HepG2 (cell line): ENCODE measurements around the gene SALL4. TPM values are rescaled to one million over a fixed set of nuclear protein-coding genes. Genes with fewer than 3 reads are reported as not detected.
A peak's percentile ranks its signal among the peaks of the same experiment; 100 is the strongest.

Experiments
- AHR ChIP-seq: IDR thresholded peaks from 2 replicates; pipeline ENCODE4 v1.6.1; 2018; ENCODE audit warnings: missing genetic modification reagents, missing compliant biosample characterization
- BHLHE40 ChIP-seq: IDR thresholded peaks from 2 replicates; pipeline ENCODE4 v1.6.1; 2011; ENCODE audit warnings: low read length, improper control_type of control experiment
- CBX5 ChIP-seq: sonication (generic); formaldehyde crosslinking; IDR thresholded peaks from 2 replicates; pipeline ENCODE4 v1.4.0; 2020; ENCODE audit warnings: missing genetic modification reagents, borderline replicate concordance
- E2F1 ChIP-seq: sonication (generic); formaldehyde crosslinking; IDR thresholded peaks from 2 replicates; pipeline ENCODE4 v1.5.0; 2020; ENCODE audit warnings: missing genetic modification reagents
- FOXA1 ChIP-seq, 2 experiments: fragments of 450-650 bp in 1 of 2; sonication (generic) in 1 of 2; formaldehyde crosslinking in 1 of 2; IDR thresholded peaks; 2 replicates each; pipeline versions ENCODE4 v1.4.0 to v1.6.1; 2016 to 2020; ENCODE audit warnings: missing genetic modification reagents in 1 of 2
- HMGXB4 ChIP-seq, 2 experiments: sonication (generic) in 1 of 2; formaldehyde crosslinking in 1 of 2; IDR thresholded peaks; 2 replicates each; pipeline versions ENCODE4 v1.4.0 to v1.6.1; 2018 to 2020; ENCODE audit warnings: missing genetic modification reagents in 2 of 2, borderline replicate concordance in 1 of 2, low read depth in 1 of 2, mild to moderate bottlenecking in 1 of 2, missing biosample characterization in 1 of 2
- MYC ChIP-seq: sonication (generic); formaldehyde crosslinking; IDR thresholded peaks from 2 replicates; pipeline ENCODE4 v1.9.0; 2021; ENCODE audit warnings: missing genetic modification reagents, borderline replicate concordance
- NCOA5 ChIP-seq: sonication (generic); formaldehyde crosslinking; IDR thresholded peaks from 2 replicates; pipeline ENCODE4 v1.4.0; 2020; ENCODE audit warnings: missing genetic modification reagents
- POGK ChIP-seq: sonication (generic); formaldehyde crosslinking; conservative IDR thresholded peaks from 2 replicates; pipeline ENCODE4 v1.8.0; 2022; ENCODE audit warnings: mild to moderate bottlenecking, moderate library complexity, missing genetic modification reagents
- RBAK ChIP-seq: sonication (generic); formaldehyde crosslinking; IDR thresholded peaks from 2 replicates; pipeline ENCODE4 v1.5.1; 2020; ENCODE audit warnings: mild to moderate bottlenecking, missing genetic modification reagents
- SOX13 ChIP-seq, 3 experiments: fragments of 450-650 bp in 1 of 3; sonication (generic) in 1 of 3; formaldehyde crosslinking in 1 of 3; IDR thresholded peaks in 2 of 3; conservative IDR thresholded peaks in 1 of 3; 2 replicates each; pipeline versions ENCODE4 v1.5.0 to v1.6.1; 2016 to 2020; ENCODE audit warnings: antibody characterized with exemption in 1 of 3, mild to moderate bottlenecking in 1 of 3, missing compliant biosample characterization in 1 of 3, missing genetic modification reagents in 1 of 3, moderate library complexity in 1 of 3
- SOX6 ChIP-seq, 2 experiments: fragments of 450-650 bp in 1 of 2; sonication (generic) in 1 of 2; formaldehyde crosslinking in 1 of 2; IDR thresholded peaks; 2 replicates each; pipeline versions ENCODE4 v1.4.0 to v1.6.1; 2017 to 2020; ENCODE audit warnings: antibody characterized with exemption in 1 of 2, mild to moderate bottlenecking in 1 of 2, missing genetic modification reagents in 1 of 2
- TOPORS ChIP-seq: sonication (generic); formaldehyde crosslinking; IDR thresholded peaks from 2 replicates; pipeline ENCODE4 v1.8.0; 2023; ENCODE audit warnings: mild to moderate bottlenecking, missing genetic modification reagents
- YEATS4 ChIP-seq: sonication (generic); formaldehyde crosslinking; IDR thresholded peaks from 2 replicates; pipeline ENCODE4 v1.4.0; 2020; ENCODE audit warnings: missing genetic modification reagents, borderline replicate concordance
- ZNF234 ChIP-seq: sonication (generic); formaldehyde crosslinking; conservative IDR thresholded peaks from 2 replicates; pipeline ENCODE4 v1.5.1; 2020; ENCODE audit warnings: mild to moderate bottlenecking, missing genetic modification reagents
- ZNF556 ChIP-seq: sonication (generic); formaldehyde crosslinking; IDR thresholded peaks from 2 replicates; pipeline ENCODE4 v1.4.0; 2020; ENCODE audit warnings: mild to moderate bottlenecking, missing genetic modification reagents, borderline replicate concordance
- ZNF574 ChIP-seq: sonication (generic); formaldehyde crosslinking; IDR thresholded peaks from 2 replicates; pipeline ENCODE4 v1.4.0; 2020; ENCODE audit warnings: missing genetic modification reagents
- ZNF670 ChIP-seq: sonication (generic); formaldehyde crosslinking; IDR thresholded peaks from 2 replicates; pipeline ENCODE4 v1.8.0; 2022; ENCODE audit warnings: mild to moderate bottlenecking, missing genetic modification reagents, borderline replicate concordance
- ZNF713 ChIP-seq: sonication (generic); formaldehyde crosslinking; IDR thresholded peaks from 2 replicates; pipeline ENCODE4 v1.4.0; 2020; ENCODE audit warnings: mild to moderate bottlenecking, missing genetic modification reagents
- polyA plus RNA-seq, 8 experiments: library from polyadenylated mRNA; depleted of rRNA in 3 of 8; stranded (reverse) in 7 of 8; unstranded in 1 of 8; fragments of >200 nt; fragmentation: Illumina TruSeq in 4 of 8; extraction: Trizol in 4 of 8; gene quantifications; 2 replicates each; pipeline versions ENCODE4 v1.2.1 to v1.2.3, GENCODE V29; 2011 to 2016; ENCODE audit warnings: low read depth in 4 of 8, missing spikeins in 1 of 8, mixed read lengths in 1 of 8; ENCODE audit not compliant: insufficient read depth in 1 of 8
- total RNA-seq, 5 experiments: library from RNA; depleted of rRNA; stranded (reverse); fragments of >200 nt; fragmentation: Illumina TruSeq; extraction: Trizol; gene quantifications; 2 replicates each; pipeline ENCODE4 v1.2.3, GENCODE V29; 2016; ENCODE audit warnings: low read depth in 1 of 5

The SALL4 gene
- total and polyA plus RNA-seq, 2 of the 13 experiments (the other 11 are each of a cell fraction or from before 2014, with no cell fraction given), result 0.33 to 1.8 TPM

GRCh38 chr20:51767867-51768758, 34.2 kb downstream of the SALL4 start, which contains the start of gene ATP9A (continued):
- TF ChIP-seq ZNF234 (0 out of 2 replicates have a peak, but pooled peaks have one; percentile 32), ZNF713 (CRISPR knock-in tag) (no peak), SOX13 (IDR thresholded peaks at IDR 0.05) (no peak), SOX13 (CRISPR knock-in tag; conservative IDR thresholded peaks at IDR 0.05 in 1 of 2, IDR thresholded peaks at IDR 0.05 in 1 of 2) (0 out of 4 replicates have a peak, but pooled peaks of 1 of the 2 experiments have one; percentile 2), FOXA1 (IDR thresholded peaks at IDR 0.05) (no peak), FOXA1 (CRISPR knock-in tag; IDR thresholded peaks at IDR 0.05) (peak; percentile 23; the same call in 1 of the 2 replicates), ZNF670 (CRISPR knock-in tag) (no peak), BHLHE40 (no peak), SOX6 (IDR thresholded peaks at IDR 0.05) (no peak), SOX6 (CRISPR knock-in tag; IDR thresholded peaks at IDR 0.05) (no peak), YEATS4 (peak; percentile 55; the same call in 1 of the 2 replicates), ZNF574 (CRISPR knock-in tag) (peak; percentile 51), CBX5 (no peak), POGK (no peak), RBAK (no peak), HMGXB4 (CRISPR knock-in tag; IDR thresholded peaks at IDR 0.05; ENCODE audit: borderline replicate concordance in 1 of 2, low read depth in 1 of 2) (peak in 1 of 2 experiments; percentile 18; a peak in 1 of 4 replicates), TOPORS (CRISPR knock-in tag) (no peak), AHR (CRISPR knock-in tag) (no peak), NCOA5 (CRISPR knock-in tag) (no peak), MYC (peak; percentile 32), ZNF556 (CRISPR knock-in tag) (0 out of 2 replicates have a peak, but pooled peaks have one; percentile 32), E2F1 (CRISPR knock-in tag) (no peak)
